ENCODE results near the gene ARMC6.
A peak's percentile ranks its signal among the peaks of the same experiment; 100 is the strongest.

Gene ARMC6

DNA sequence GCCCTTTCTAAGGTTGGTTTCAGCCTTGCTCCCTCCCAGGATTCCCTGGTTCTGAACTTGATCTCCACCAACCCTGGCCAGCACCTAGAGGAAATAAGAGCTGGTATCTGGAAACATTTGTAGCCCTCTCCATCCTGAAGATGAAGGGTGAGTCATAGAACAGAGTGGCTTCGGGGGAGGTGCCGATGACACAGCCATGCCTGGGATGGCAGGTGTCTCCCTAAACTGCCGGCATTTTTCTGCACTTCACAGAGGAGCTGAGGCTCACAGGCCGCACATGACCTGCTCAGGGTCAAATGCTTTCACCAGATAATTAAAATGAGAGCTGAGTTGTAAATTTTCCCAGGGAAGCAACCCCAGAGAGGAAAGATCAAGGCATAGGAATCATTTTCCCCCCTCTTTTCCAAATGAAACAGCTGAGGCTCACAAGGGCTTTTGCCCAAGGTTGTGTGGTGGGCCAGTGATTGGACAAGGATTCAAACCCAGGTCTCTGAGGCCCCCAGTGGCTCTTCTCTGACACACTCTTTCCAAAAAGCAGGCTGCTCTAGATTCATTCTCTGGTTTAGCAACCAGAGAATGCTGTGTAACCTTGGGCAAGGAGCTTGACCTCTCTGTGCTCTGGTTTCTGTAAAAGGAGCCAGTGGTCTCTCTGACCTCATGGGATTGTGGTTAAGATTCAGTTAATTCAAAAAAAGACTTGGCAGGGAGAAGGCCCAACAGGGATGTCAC, 29.2 kb downstream of the ARMC6 start:
- peak overlapping the region; percentile 17 for H3K27ac ChIP-seq
- H3K27me3 ChIP-seq (ENCODE audit: control insufficient read depth, insufficient read depth, low read length): no peaks in the 10 kb centered on the region
- peak overlapping the region; percentile 64 for H3K4me2 ChIP-seq (ENCODE audit: low read length)
- no peaks in the 10 kb centered on the region for H3K79me2 ChIP-seq
- TF ChIP-seq CTCF (IDR thresholded peaks at IDR 0.05): no peak
- H3K4me3 ChIP-seq (ENCODE audit: low read depth, low read length): peak overlapping the region; percentile 47
- H3K9ac ChIP-seq: no peak overlapping the region
- H3K9me3 ChIP-seq (ENCODE audit: control insufficient read depth, low read length): no peaks in the 10 kb centered on the region
- H3K36me3 ChIP-seq (ENCODE audit: control insufficient read depth, insufficient read depth, low read length): no peaks in the 10 kb centered on the region
- peaks cover 8% of the 10 kb centered on the region for H3K4me1 ChIP-seq
- H2AFZ ChIP-seq: peak overlapping the region; percentile 67

GRCh38 chr19:19063183-19064097, 30.0 kb downstream of the ARMC6 start, which contains the start of gene SLC25A42:
SLC25A42 (plus strand) TSS chr19:19063994; CDS start chr19:19096125, 32,131 bp downstream.
- Histone ChIP-seq H3K27ac (peak within 1 kb of the TSS; percentile 17), H3K4me2 (ENCODE audit: low read length) (peak within 1 kb of the TSS; percentile 67), H3K9me3 (ENCODE audit: control insufficient read depth, low read length) (no peaks in the 10 kb centered on the region), H3K27me3 (ENCODE audit: control insufficient read depth, insufficient read depth, low read length) (no peaks in the 10 kb centered on the region), H3K79me2 (no peaks in the 10 kb centered on the region), H3K4me1 (peaks cover 8% of the 10 kb centered on the region), H3K9ac (no peak within 1 kb of the TSS), H3K4me3 (ENCODE audit: low read depth, low read length) (peak within 1 kb of the TSS; percentile 62), H3K36me3 (ENCODE audit: control insufficient read depth, insufficient read depth, low read length) (no peaks in the 10 kb centered on the region), H2AFZ (peak within 1 kb of the TSS; percentile 67)
- no peak for TF ChIP-seq CTCF (IDR thresholded peaks at IDR 0.05)

GRCh38 chr19:19064098-19064722, 30.8 kb downstream of the ARMC6 start:
- no peak overlapping the region for H3K9ac ChIP-seq
- no peaks in the 10 kb centered on the region for H3K36me3 ChIP-seq (ENCODE audit: control insufficient read depth, insufficient read depth, low read length)
- peak overlapping the region; percentile 67 for H3K4me2 ChIP-seq (ENCODE audit: low read length)
- H3K9me3 ChIP-seq (ENCODE audit: control insufficient read depth, low read length): no peaks in the 10 kb centered on the region
- H3K27me3 ChIP-seq (ENCODE audit: control insufficient read depth, insufficient read depth, low read length): no peaks in the 10 kb centered on the region
- peaks cover 8% of the 10 kb centered on the region for H3K4me1 ChIP-seq
- H3K27ac ChIP-seq: no peak overlapping the region
- H2AFZ ChIP-seq: peak overlapping the region; percentile 55
- no peaks in the 10 kb centered on the region for H3K79me2 ChIP-seq
- TF ChIP-seq CTCF (IDR thresholded peaks at IDR 0.05): no peak
- peak overlapping the region; percentile 62 for H3K4me3 ChIP-seq (ENCODE audit: low read depth, low read length)

DNA sequence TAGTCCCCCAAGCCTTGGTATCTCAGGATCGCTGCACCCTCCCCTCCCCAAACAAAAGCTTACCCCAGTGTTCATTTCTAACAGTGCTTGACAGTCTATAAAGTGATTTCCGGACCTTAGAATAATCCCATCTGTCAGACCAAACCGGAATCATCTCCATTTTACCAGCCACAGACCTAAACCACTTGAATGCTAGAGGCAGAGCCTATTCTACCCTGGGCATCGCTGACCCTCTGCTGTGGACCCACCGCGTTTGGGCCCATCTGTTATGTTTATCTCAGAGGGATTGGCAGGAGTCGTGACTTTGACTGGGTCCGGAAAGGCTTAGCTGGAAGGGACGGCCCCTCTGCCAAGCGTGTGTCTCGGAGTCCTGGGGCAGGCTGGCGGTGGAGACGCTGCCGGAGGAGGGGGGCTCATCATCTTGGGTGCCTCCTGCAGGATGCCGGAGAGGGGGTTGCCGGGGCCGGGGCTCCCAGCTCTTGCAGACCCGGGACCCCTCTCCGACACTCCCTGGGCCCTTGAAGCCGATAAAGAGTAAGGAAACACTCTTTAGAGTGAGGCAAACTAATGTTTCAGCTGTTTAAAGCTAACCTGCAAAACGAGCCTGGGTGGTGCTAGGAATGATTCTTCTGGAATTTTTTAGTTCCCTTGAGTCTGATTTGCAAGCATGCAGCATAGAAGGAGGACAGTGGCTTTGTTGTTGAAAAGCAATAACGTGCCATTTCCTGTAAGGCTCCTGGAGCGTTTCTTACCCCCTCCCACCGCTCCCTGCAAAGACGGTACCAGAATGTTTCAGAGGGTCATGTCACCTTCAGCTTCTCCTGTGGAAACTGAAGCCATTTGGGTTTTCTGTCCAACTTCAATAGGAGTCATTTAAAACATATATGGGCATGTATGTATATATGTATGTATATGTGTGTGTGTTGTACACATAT, 31.7 kb downstream of the ARMC6 start:
- TF ChIP-seq CTCF (IDR thresholded peaks at IDR 0.05): no peak
- Histone ChIP-seq H3K9ac (no peak overlapping the region), H3K36me3 (ENCODE audit: control insufficient read depth, insufficient read depth, low read length) (no peaks in the 10 kb centered on the region), H3K27ac (no peak overlapping the region), H3K27me3 (ENCODE audit: control insufficient read depth, insufficient read depth, low read length) (no peaks in the 10 kb centered on the region), H2AFZ (peak overlapping the region; percentile 57), H3K79me2 (no peaks in the 10 kb centered on the region), H3K4me2 (ENCODE audit: low read length) (peak overlapping the region; percentile 67), H3K4me1 (peaks cover 8% of the 10 kb centered on the region), H3K4me3 (ENCODE audit: low read depth, low read length) (peak overlapping the region; percentile 62), H3K9me3 (ENCODE audit: control insufficient read depth, low read length) (no peaks in the 10 kb centered on the region)
